GM23338 (cell line): ENCODE data around the gene TSHZ3. TPM values are rescaled to one million over a fixed set of nuclear protein-coding genes. Genes with fewer than 3 reads are reported as not detected.

Source experiments
- ATAC-seq: fragments of 200-7000 bp; cut with Tn5 transposase; 3 replicates; pipeline ENCODE4 v1.9.1; 2020
- DNase-seq: peaks from one replicate; pipeline ENCODE4 v3.0.0-alpha.2; 2015; ENCODE audit warnings: low spot score
- H2AFZ ChIP-seq: fragments of 200-600 bp; sonication (generic); 2 replicates; pipeline ENCODE4 v1.8.0; 2016; ENCODE audit warnings: antibody characterized with exemption, mild to moderate bottlenecking, moderate library complexity
- H3F3A ChIP-seq: fragments of 200-600 bp; sonication (generic); replicated peaks from 2 replicates; pipeline ENCODE4 v1.8.0; 2017; ENCODE audit warnings: antibody characterized with exemption, mixed run types, low read depth
- H3K27ac ChIP-seq: fragments of 200-600 bp; sonication (generic); 2 replicates; pipeline ENCODE4 v1.6.1; 2016; ENCODE audit warnings: low read depth
- H3K27me3 ChIP-seq: fragments of 200-600 bp; sonication (generic); 2 replicates; pipeline ENCODE4 v1.8.0; 2016; ENCODE audit warnings: mild to moderate bottlenecking, mixed run types, moderate library complexity; ENCODE audit not compliant: insufficient read depth
- H3K36me3 ChIP-seq: fragments of 200-600 bp; sonication (generic); 2 replicates; pipeline ENCODE4 v1.8.0; 2016; ENCODE audit warnings: mild to moderate bottlenecking; ENCODE audit not compliant: insufficient read depth
- H3K4me1 ChIP-seq: fragments of 200-600 bp; sonication (generic); 2 replicates; pipeline ENCODE4 v1.8.0; 2016; ENCODE audit warnings: mild to moderate bottlenecking, moderate library complexity; ENCODE audit not compliant: insufficient read depth
- H3K4me2 ChIP-seq: fragments of 200-600 bp; sonication (generic); 2 replicates; pipeline ENCODE4 v1.7.1; 2017; ENCODE audit warnings: mixed run types
- H3K4me3 ChIP-seq: fragments of 200-600 bp; sonication (generic); 2 replicates; pipeline ENCODE4 v1.6.1; 2016; ENCODE audit warnings: mixed run types
- H3K79me2 ChIP-seq: fragments of 200-600 bp; sonication (generic); replicated peaks from 2 replicates; pipeline ENCODE4 v1.8.0; 2017; ENCODE audit warnings: mild to moderate bottlenecking; ENCODE audit not compliant: insufficient read depth
- H3K9me2 ChIP-seq: fragments of 200-600 bp; sonication (generic); 2 replicates; pipeline ENCODE4 v1.8.0; 2017; ENCODE audit not compliant: insufficient read depth
- H4K20me1 ChIP-seq: fragments of 200-600 bp; sonication (generic); replicated peaks from 2 replicates; pipeline ENCODE4 v1.8.0; 2017; ENCODE audit warnings: mild to moderate bottlenecking; ENCODE audit not compliant: insufficient read depth
- H3K27ac Mint-ChIP-seq: 2 replicates; pipeline ENCODE4 v1.8.0; 2020; ENCODE audit warnings: inconsistent platforms, mild to moderate bottlenecking, moderate library complexity, mixed read lengths
- H3K27me3 Mint-ChIP-seq: 3 replicates; pipeline ENCODE4 v1.8.0; 2022; ENCODE audit warnings: low read depth, mild to moderate bottlenecking, moderate library complexity, mixed read lengths, inconsistent platforms; ENCODE audit not compliant: insufficient read depth, poor library complexity
- H3K36me3 Mint-ChIP-seq: 3 replicates; pipeline ENCODE4 v1.8.0; 2021; ENCODE audit warnings: low read depth, mild to moderate bottlenecking, inconsistent platforms, moderate library complexity, mixed read lengths
- H3K4me1 Mint-ChIP-seq: 3 replicates; pipeline ENCODE4 v1.8.0; 2020; ENCODE audit warnings: mild to moderate bottlenecking, inconsistent platforms, mixed read lengths
- H3K4me3 Mint-ChIP-seq: 3 replicates; pipeline ENCODE4 v1.8.0; 2021; ENCODE audit warnings: moderate library complexity, mild to moderate bottlenecking, inconsistent platforms, mixed read lengths
- H3K9me3 Mint-ChIP-seq: 3 replicates; pipeline ENCODE4 v1.8.0; 2020; ENCODE audit warnings: moderate library complexity, mild to moderate bottlenecking, inconsistent platforms, mixed read lengths
- CREB1 ChIP-seq: fragments of 250-450 bp; sonication (Bioruptor Pico); IDR thresholded peaks from 2 replicates; pipeline ENCODE4 v1.5.0; 2020; ENCODE audit warnings: low read depth, mild to moderate bottlenecking, moderate library complexity
- CTCF ChIP-seq, 2 experiments: fragments of 200-600 bp in 1 of 2; sonication (generic) in 1 of 2; conservative IDR thresholded peaks; 2 replicates each; pipeline versions ENCODE4 v1.5.1 to v1.6.1; 2016 to 2017; ENCODE audit warnings: antibody characterized with exemption in 2 of 2, low read depth in 2 of 2, mild to moderate bottlenecking in 2 of 2, moderate library complexity in 1 of 2
- EZH2 ChIP-seq: fragments of 200-600 bp; sonication (generic); IDR thresholded peaks from one replicate; pipeline ENCODE4 v1.8.0; 2017; ENCODE audit warnings: antibody characterized with exemption, mild to moderate bottlenecking, low read depth; ENCODE audit not compliant: unreplicated experiment
- EZH2phosphoT487 ChIP-seq: fragments of 200-600 bp; sonication (generic); IDR thresholded peaks from one replicate; pipeline ENCODE4 v1.8.1; 2018; ENCODE audit warnings: antibody characterized with exemption; ENCODE audit not compliant: unreplicated experiment
- JUNB ChIP-seq: IDR thresholded peaks from one replicate; pipeline ENCODE4 v1.6.1; 2016; ENCODE audit warnings: antibody characterized with exemption; ENCODE audit not compliant: unreplicated experiment
- REST ChIP-seq: IDR thresholded peaks from one replicate; pipeline ENCODE4 v1.6.1; 2018; ENCODE audit warnings: antibody characterized with exemption; ENCODE audit not compliant: unreplicated experiment
- ZNF331 ChIP-seq: fragments of 250-450 bp; sonication (Bioruptor Pico); IDR thresholded peaks from 2 replicates; pipeline ENCODE4 v1.5.0; 2020; ENCODE audit warnings: low read depth, mild to moderate bottlenecking, moderate library complexity
- ZNF462 ChIP-seq: fragments of 250-450 bp; sonication (Bioruptor Pico); IDR thresholded peaks from 2 replicates; pipeline ENCODE4 v1.5.0; 2020; ENCODE audit warnings: mild to moderate bottlenecking, moderate library complexity
- polyA plus RNA-seq: library from polyadenylated mRNA; unstranded; fragments of >200 nt; fragmentation: Nextera tagmentation; extraction: Ambion mirVana; gene quantifications from 2 replicates; pipeline ENCODE4 v1.2.1, GENCODE V29; 2016
- total RNA-seq: library from RNA; depleted of rRNA; stranded (reverse); fragments of >200 nt; shearing (Covaris generic); gene quantifications from 2 replicates; pipeline ENCODE4 v1.2.3, GENCODE V29; 2014

Gene TSHZ3
- total and polyA plus RNA-seq, 2 experiments from 2014 or later = 3.8 to 8.9 TPM

DNA sequence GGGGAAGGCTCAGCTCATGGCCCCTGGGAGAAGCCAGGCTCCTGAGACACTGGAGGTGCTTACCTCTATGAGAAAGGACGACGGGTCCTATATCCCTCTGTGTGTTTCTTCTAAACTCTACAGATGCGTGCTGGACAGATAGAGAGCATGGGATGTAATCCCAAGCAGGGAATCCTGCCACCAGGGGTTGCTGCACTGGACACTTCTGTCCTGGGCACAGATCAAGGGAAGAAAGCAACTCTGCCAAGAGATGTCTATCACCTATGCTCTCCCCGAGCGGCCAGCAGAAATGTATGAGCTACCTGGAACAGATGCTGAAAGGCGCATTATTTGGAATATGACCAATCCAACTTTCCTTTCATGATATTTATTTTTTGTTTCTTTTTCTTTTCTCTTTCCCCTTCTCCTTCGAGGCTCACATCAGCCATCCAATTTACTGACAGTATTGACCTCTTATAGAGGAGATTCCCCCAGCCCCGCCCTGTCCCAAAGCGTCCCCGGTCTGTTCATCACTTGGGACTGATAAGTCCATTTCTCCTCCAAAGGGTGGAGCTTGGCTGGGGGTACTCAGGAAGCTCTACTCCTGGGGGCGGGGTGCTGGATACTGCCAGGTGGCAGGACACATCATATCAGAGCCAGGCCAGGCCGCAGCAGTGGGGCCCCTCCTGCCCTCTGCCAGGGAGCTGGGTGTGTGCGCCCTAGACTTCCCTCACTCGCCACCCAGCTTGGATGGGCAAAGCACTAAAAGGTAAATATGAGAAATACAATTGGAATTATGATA lies 34.2 kb downstream of the TSHZ3 start:
- DNase-seq (no peak), ATAC-seq (no peak)
- Histone ChIP-seq H3K79me2 (peaks cover 32% of the 10 kb centered on the region), H3K4me3 (no peak overlapping the region), H3K36me3 (no peaks in the 10 kb centered on the region), H3K4me2 (no peak overlapping the region), H3K4me1 (peaks cover 44% of the 10 kb centered on the region), H3F3A (no peaks in the 10 kb centered on the region), H3K27me3 (no peaks in the 10 kb centered on the region), H4K20me1 (no peaks in the 10 kb centered on the region), H3K9me2 (peaks cover 3% of the 10 kb centered on the region; the same call in 1 of the 2 replicates), H2AFZ (no peak overlapping the region), H3K27ac (no peak overlapping the region; the same call in 1 of the 2 replicates)
- H3K4me3 Mint-ChIP-seq = no peak overlapping the region
- H3K36me3 Mint-ChIP-seq = no peaks in the 10 kb centered on the region; the same call in 2 of the 3 replicates
- peaks cover 5% of the 10 kb centered on the region for H3K27me3 Mint-ChIP-seq
- TF ChIP-seq CTCF (conservative IDR thresholded peaks at IDR 0.05; ENCODE audit: low read depth in 2 of 2) = peak; percentile 23 to 30; a peak in 2 of 4 replicates
- no peak for TF ChIP-seq CREB1 (CRISPR knock-in tag)
- H3K9me3 Mint-ChIP-seq = no peaks in the 10 kb centered on the region
- peak overlapping the region; percentile 84 for H3K27ac Mint-ChIP-seq
- H3K4me1 Mint-ChIP-seq = peaks cover 65% of the 10 kb centered on the region

- Histone ChIP-seq H4K20me1 (no peaks in the 10 kb centered on the region), H3K4me1 (peaks cover 37% of the 10 kb centered on the region), H3K79me2 (peaks cover 30% of the 10 kb centered on the region), H3K27ac (no peak overlapping the region), H3K4me3 (no peak overlapping the region), H3K27me3 (no peaks in the 10 kb centered on the region), H2AFZ (no peak overlapping the region), H3F3A (no peaks in the 10 kb centered on the region), H3K36me3 (no peaks in the 10 kb centered on the region), H3K9me2 (peaks cover 5% of the 10 kb centered on the region; the same call in 1 of the 2 replicates), H3K4me2 (no peak overlapping the region)
- TF ChIP-seq JUNB (no peak), EZH2 (no peak), REST (no peak), ZNF462 (no peak), ZNF331 (CRISPR knock-in tag) (no peak), EZH2phosphoT487 (no peak), CREB1 (CRISPR knock-in tag) (no peak)
- DNase-seq (no peak), ATAC-seq (no peak)
- peaks cover 6% of the 10 kb centered on the region for H3K27me3 Mint-ChIP-seq
- no peaks in the 10 kb centered on the region; the same call in 2 of the 3 replicates for H3K36me3 Mint-ChIP-seq
- no peak overlapping the region for H3K4me3 Mint-ChIP-seq
- H3K9me3 Mint-ChIP-seq = no peaks in the 10 kb centered on the region
- H3K4me1 Mint-ChIP-seq = peaks cover 58% of the 10 kb centered on the region
- peak overlapping the region; percentile 76 for H3K27ac Mint-ChIP-seq
Measured at GRCh38 chr19:31314156-31314555, 35.1 kb downstream of the TSHZ3 start.
